ENCODE measurements around the gene EPC2. TPM values are rescaled to one million over a fixed set of nuclear protein-coding genes. Genes with fewer than 3 reads are reported as not detected.

Gene EPC2
- total RNA-seq, 1 experiment from 2014 or later = 30.2 TPM

GRCh38 chr2:148640767-148641166 is 3.8 kb upstream of the EPC2 start:
- H3K27ac ChIP-seq (ENCODE audit: low read length) = no peak overlapping the region
- BruUV-seq (replicated peaks) = no TSS peak
- POLR2A ChIA-PET = interaction anchor here (0.7 kb wide), 1 partner anchor 35 kb away, joined by 3 read pairs; no protein-coding TSS in a partner anchor

GRCh38 chr2:148642112-148642744 is 2.3 kb upstream of the EPC2 start:
- Histone ChIP-seq H3K36me3 (ENCODE audit: control insufficient read depth, insufficient read depth, low read length) (no peaks in the 10 kb centered on the region; the same call in 1 of the 2 replicates), H3K27ac (ENCODE audit: low read length) (no peak overlapping the region), H3K4me1 (ENCODE audit: control insufficient read depth, insufficient read depth, low read length) (peaks cover 13% of the 10 kb centered on the region), H3K27me3 (ENCODE audit: control insufficient read depth, insufficient read depth, low read length) (peaks cover 13% of the 10 kb centered on the region), H3K4me3 (ENCODE audit: low read depth in 2 of 2, low read length in 2 of 2) (no peak overlapping the region), H3K9me3 (ENCODE audit: control insufficient read depth, insufficient read depth, low read depth, low read length) (no peaks in the 10 kb centered on the region)
- no TSS peak for BruUV-seq (replicated peaks)
- DNase-seq (ENCODE audit: low read depth, low spot score) (no peak), ATAC-seq (no peak)
- no peak for TF ChIP-seq SIN3A (IDR thresholded peaks at IDR 0.05; ENCODE audit: borderline replicate concordance, insufficient read depth, low read depth, low read length)
- TF ChIP-seq REST (IDR thresholded peaks at IDR 0.05; ENCODE audit: insufficient read depth in 1 of 2, low read depth in 2 of 2, low read length in 1 of 2) = no peak
- no peak for TF ChIP-seq CTCF (IDR thresholded peaks at IDR 0.05)
- no peak for TF ChIP-seq TCF7L2 (IDR thresholded peaks at IDR 0.05; ENCODE audit: low read depth, low read length)
- TF ChIP-seq POLR2AphosphoS5 (IDR thresholded peaks at IDR 0.05; ENCODE audit: low read depth, low read length) = no peak
- intact Hi-C loops (cut with micrococcal nuclease; ENCODE audit: unreplicated experiment) = loop anchor here (10.0 kb wide), 1 partner anchor 763 kb away; no protein-coding TSS in a partner anchor
- ChIA-PET POLR2A (no interaction called here), CTCF (no interaction called here)
- in situ Hi-C loops (cut with HindIII; ENCODE audit: low pct_unique_long_range_greater_than_20kb, low sequenced_read_pairs) = no loop called here

More at GRCh38 chr2:148640767-148641166, 3.8 kb upstream of the EPC2 start:
- in situ Hi-C loops (cut with HindIII; ENCODE audit: low pct_unique_long_range_greater_than_20kb, low sequenced_read_pairs) = no loop called here
- intact Hi-C loops (cut with micrococcal nuclease; ENCODE audit: unreplicated experiment) = loop anchor here (2.0 to 10.0 kb wide), 2 partner anchors 350 to 764 kb away; no protein-coding TSS in a partner anchor
- no peak for DNase-seq (ENCODE audit: low read depth, low spot score)
- peaks cover 5% of the 10 kb centered on the region; the same call in 1 of the 2 replicates for H3K4me1 ChIP-seq (ENCODE audit: control insufficient read depth, insufficient read depth, low read length)
- no peak overlapping the region for H3K4me3 ChIP-seq (ENCODE audit: low read depth in 2 of 2, low read length in 2 of 2)
- CTCF ChIA-PET = no interaction called here
- no peaks in the 10 kb centered on the region for H3K9me3 ChIP-seq (ENCODE audit: control insufficient read depth, insufficient read depth, low read depth, low read length)
- no peak for ATAC-seq
- peak; percentile 66 for TF ChIP-seq CTCF (IDR thresholded peaks at IDR 0.05)
- no peak for TF ChIP-seq REST (IDR thresholded peaks at IDR 0.05; ENCODE audit: insufficient read depth in 1 of 2, low read depth in 2 of 2, low read length in 1 of 2)
- H3K36me3 ChIP-seq (ENCODE audit: control insufficient read depth, insufficient read depth, low read length) = no peaks in the 10 kb centered on the region; the same call in 1 of the 2 replicates
- H3K27me3 ChIP-seq (ENCODE audit: control insufficient read depth, insufficient read depth, low read length) = peaks cover 13% of the 10 kb centered on the region
